Colonic mucosa (tissue), 4 donors: Measurements from ENCODE around the gene HIVEP3. TPM values are rescaled to one million over a fixed set of nuclear protein-coding genes. Genes with fewer than 3 reads are reported as not detected.

Source experiments
- DNase-seq: peaks from one replicate; pipeline ENCODE4 v3.0.0-alpha.2; 2020
- H3K27ac ChIP-seq: fragments of 200-600 bp; one replicate; pipeline ENCODE4 v1.8.0; 2021
- H3K27me3 ChIP-seq: fragments of 200-600 bp; one replicate; pipeline ENCODE4 v1.8.0; 2021
- H3K36me3 ChIP-seq: fragments of 200-600 bp; one replicate; pipeline ENCODE4 v1.8.0; 2021
- H3K4me1 ChIP-seq: fragments of 200-600 bp; one replicate; pipeline ENCODE4 v1.8.0; 2021; ENCODE audit warnings: mild to moderate bottlenecking
- H3K4me3 ChIP-seq: fragments of 200-600 bp; one replicate; pipeline ENCODE4 v1.8.0; 2021
- H3K9ac ChIP-seq, 2 donors: one replicate each; pipeline ENCODE4 v1.7.0; 2013; ENCODE audit warnings: control low read depth in 2 of 2, low read depth in 2 of 2, low read length in 2 of 2
- H3K9me3 ChIP-seq: fragments of 200-600 bp; one replicate; pipeline ENCODE4 v1.8.0; 2021
- intact Hi-C: fragments of 100-400 bp; cut with DNase I; formaldehyde crosslinking; loops from one replicate; pipeline ENCODE4 v1.14.1; 2022
- total RNA-seq, 2 donors: library from RNA; stranded (reverse); fragmentation: NEBNext Ultra II Directional in 1 of 2; extraction: Animal tissue kit (Norgen Biotek cat#: 25700) in 1 of 2; gene quantifications; one replicate each; pipeline ENCODE4 v1.2.1, GENCODE V29; 2021
- TF ChIP-seq, protein P1 (sequence below): fragments of 200-600 bp; IDR thresholded peaks from one replicate; pipeline ENCODE4 v1.8.0; 2022; ENCODE audit warnings: antibody characterized with exemption, mild to moderate bottlenecking
- donor health status: healthy.
- donor health status: DM: no; HTN: no; CAD: no.
- donor health status: DM: no; HTN: no; CAD: no.

HIVEP3 gene
- total RNA-seq, 2 donors from 2014 or later: 1.9 to 3.3 TPM

DNA sequence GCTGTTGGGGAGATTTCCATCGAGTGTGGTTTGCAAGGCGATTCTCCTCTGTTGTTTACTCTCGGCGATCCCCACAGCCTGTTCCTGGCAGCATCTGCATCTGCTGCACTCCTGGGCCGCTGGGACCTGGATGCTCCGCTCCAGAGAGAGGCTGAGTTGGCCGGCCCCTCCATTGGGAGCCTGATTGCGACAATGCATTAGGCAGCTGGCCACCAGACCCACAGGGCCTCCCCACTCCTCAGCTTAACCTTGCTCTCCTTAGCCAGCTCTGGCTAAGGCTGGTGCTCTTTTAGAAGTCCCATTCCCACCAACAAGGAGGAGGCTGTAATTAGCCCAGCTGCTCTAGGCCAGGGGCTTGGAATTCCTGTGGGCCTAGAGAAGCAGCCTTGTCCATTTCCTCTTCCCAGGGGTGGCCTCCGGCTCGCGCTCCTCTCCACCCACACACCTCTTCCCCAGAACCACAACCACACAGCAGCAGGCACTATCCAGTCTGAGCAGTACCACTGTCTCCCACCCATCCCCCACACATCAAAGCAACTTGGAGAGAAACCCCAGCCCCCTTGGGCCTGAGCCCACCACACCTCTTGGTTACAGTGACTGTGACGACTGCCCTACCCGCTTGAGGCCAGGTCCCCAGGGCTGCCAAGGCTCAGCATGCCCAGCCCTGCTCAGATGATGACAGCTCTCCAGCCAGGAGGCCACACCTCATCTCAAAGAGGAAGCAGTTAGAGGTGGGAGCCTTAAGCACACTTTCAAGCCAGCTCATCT, 240.4 kb downstream of the HIVEP3 start:
- TF ChIP-seq, protein P1, sequence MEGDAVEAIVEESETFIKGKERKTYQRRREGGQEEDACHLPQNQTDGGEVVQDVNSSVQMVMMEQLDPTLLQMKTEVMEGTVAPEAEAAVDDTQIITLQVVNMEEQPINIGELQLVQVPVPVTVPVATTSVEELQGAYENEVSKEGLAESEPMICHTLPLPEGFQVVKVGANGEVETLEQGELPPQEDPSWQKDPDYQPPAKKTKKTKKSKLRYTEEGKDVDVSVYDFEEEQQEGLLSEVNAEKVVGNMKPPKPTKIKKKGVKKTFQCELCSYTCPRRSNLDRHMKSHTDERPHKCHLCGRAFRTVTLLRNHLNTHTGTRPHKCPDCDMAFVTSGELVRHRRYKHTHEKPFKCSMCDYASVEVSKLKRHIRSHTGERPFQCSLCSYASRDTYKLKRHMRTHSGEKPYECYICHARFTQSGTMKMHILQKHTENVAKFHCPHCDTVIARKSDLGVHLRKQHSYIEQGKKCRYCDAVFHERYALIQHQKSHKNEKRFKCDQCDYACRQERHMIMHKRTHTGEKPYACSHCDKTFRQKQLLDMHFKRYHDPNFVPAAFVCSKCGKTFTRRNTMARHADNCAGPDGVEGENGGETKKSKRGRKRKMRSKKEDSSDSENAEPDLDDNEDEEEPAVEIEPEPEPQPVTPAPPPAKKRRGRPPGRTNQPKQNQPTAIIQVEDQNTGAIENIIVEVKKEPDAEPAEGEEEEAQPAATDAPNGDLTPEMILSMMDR: no peak
- H3K4me1 ChIP-seq: no peaks in the 10 kb centered on the region
- intact Hi-C loops: no loop called here
- no peak overlapping the region for H3K27ac ChIP-seq
- H3K36me3 ChIP-seq: no peaks in the 10 kb centered on the region
- no peak overlapping the region for H3K4me3 ChIP-seq
- DNase-seq: no peak
- no peaks in the 10 kb centered on the region for H3K27me3 ChIP-seq
- H3K9ac ChIP-seq: no peak overlapping the region
- no peaks in the 10 kb centered on the region for H3K9me3 ChIP-seq

GRCh38 chr1:41677620-41678019, 241.1 kb downstream of the HIVEP3 start:
- Histone ChIP-seq H3K4me1 (no peaks in the 10 kb centered on the region), H3K9me3 (no peaks in the 10 kb centered on the region), H3K27me3 (no peaks in the 10 kb centered on the region), H3K36me3 (no peaks in the 10 kb centered on the region), H3K4me3 (no peak overlapping the region), H3K9ac (no peak overlapping the region), H3K27ac (no peak overlapping the region)
- no peak for DNase-seq
- TF ChIP-seq, protein P1: no peak
- intact Hi-C loops: no loop called here

DNA sequence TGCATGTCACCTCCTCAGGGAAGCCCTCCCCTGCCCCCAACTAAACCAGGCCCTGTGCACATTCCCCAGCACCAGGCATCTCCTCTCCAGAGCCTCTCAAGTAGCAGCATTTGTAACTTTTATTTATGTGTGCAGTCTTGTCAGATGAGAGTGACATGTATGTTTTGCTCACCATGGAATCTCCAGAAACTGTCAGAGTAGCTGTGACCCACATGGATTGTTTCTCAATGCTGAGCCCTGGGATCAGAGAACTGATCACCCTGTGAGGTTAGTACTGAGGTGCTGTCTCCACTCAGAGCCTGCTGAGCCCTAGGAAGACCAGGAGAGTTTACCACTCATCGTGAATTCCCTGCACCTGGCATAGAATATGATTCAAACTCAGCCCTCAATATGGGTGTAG, 243.3 kb downstream of the HIVEP3 start:
- no peaks in the 10 kb centered on the region for H3K36me3 ChIP-seq
- H3K4me1 ChIP-seq: no peaks in the 10 kb centered on the region
- no peaks in the 10 kb centered on the region for H3K9me3 ChIP-seq
- intact Hi-C loops: no loop called here
- no peak overlapping the region for H3K27ac ChIP-seq
- TF ChIP-seq, protein P1: no peak
- no peaks in the 10 kb centered on the region for H3K27me3 ChIP-seq
- DNase-seq: no peak
- no peak overlapping the region for H3K4me3 ChIP-seq
- H3K9ac ChIP-seq: no peak overlapping the region

DNA sequence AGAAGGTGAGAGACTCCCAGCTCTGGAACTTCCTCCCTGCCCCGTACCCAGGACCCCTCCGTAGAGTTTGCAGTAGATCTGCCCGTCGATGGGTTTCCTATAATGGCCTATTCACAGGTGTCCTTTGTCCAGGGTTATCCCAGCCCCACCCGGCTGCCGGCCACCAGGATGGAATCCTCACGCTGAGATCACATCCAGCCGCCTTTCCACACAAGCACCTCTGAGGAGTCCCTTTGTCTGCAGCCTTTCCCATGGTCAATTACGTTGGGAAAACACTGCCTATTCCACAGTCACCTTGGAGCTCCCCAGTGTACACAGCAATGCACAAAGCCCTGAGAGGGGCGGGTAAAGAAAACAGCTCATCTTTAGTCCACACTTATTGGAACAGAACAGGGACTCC, 244.2 kb downstream of the HIVEP3 start:
- Histone ChIP-seq H3K9ac (no peak overlapping the region), H3K27me3 (no peaks in the 10 kb centered on the region), H3K4me3 (no peak overlapping the region), H3K4me1 (no peaks in the 10 kb centered on the region), H3K36me3 (no peaks in the 10 kb centered on the region), H3K9me3 (no peaks in the 10 kb centered on the region), H3K27ac (no peak overlapping the region)
- intact Hi-C loops: no loop called here
- TF ChIP-seq, protein P1: no peak
- no peak for DNase-seq

GRCh38 chr1:41673806-41674205, 244.9 kb downstream of the HIVEP3 start:
- TF ChIP-seq, protein P1: no peak
- no peaks in the 10 kb centered on the region for H3K27me3 ChIP-seq
- no peak for DNase-seq
- H3K9ac ChIP-seq: no peak overlapping the region
- no peak overlapping the region for H3K4me3 ChIP-seq
- H3K27ac ChIP-seq: no peak overlapping the region
- intact Hi-C loops: no loop called here
- no peaks in the 10 kb centered on the region for H3K4me1 ChIP-seq
- H3K9me3 ChIP-seq: no peaks in the 10 kb centered on the region
- H3K36me3 ChIP-seq: no peaks in the 10 kb centered on the region
